H9 (cell line): ENCODE data around the gene SMIM36. TPM values are rescaled to one million over a fixed set of nuclear protein-coding genes. Genes with fewer than 3 reads are reported as not detected.

Source experiments
- DNase-seq: peaks from one replicate; pipeline ENCODE4 v3.0.0-alpha.2; 2017
- H2AFZ ChIP-seq: one replicate; pipeline ENCODE4 v1.6.1; 2013; ENCODE audit warnings: mild to moderate bottlenecking, low read length, control low read depth, moderate library complexity
- H2AK5ac ChIP-seq: 2 replicates; pipeline ENCODE4 v1.6.1; 2013; ENCODE audit warnings: low read length, control low read depth, mixed read lengths; ENCODE audit not compliant: insufficient read length
- H2BK120ac ChIP-seq: one replicate; pipeline ENCODE4 v1.6.1; 2013; ENCODE audit warnings: low read depth, mild to moderate bottlenecking, low read length, control low read depth, inconsistent platforms; ENCODE audit not compliant: poor library complexity, severe bottlenecking
- H2BK12ac ChIP-seq: 2 replicates; pipeline ENCODE4 v1.6.1; 2013; ENCODE audit warnings: low read length, control low read depth, mixed read lengths, low read depth; ENCODE audit not compliant: insufficient read length
- H2BK15ac ChIP-seq: 2 replicates; pipeline ENCODE4 v1.6.1; 2013; ENCODE audit warnings: low read depth, low read length, control low read depth
- H2BK20ac ChIP-seq: one replicate; pipeline ENCODE4 v1.6.1; 2013; ENCODE audit warnings: low read depth, mild to moderate bottlenecking, low read length, control low read depth, inconsistent platforms; ENCODE audit not compliant: poor library complexity, severe bottlenecking
- H2BK5ac ChIP-seq: 2 replicates; pipeline ENCODE4 v1.6.1; 2013; ENCODE audit warnings: low read length, control low read depth, mixed read lengths; ENCODE audit not compliant: insufficient read length
- H3K14ac ChIP-seq: 2 replicates; pipeline ENCODE4 v1.6.1; 2013; ENCODE audit warnings: low read length, control low read depth; ENCODE audit not compliant: insufficient read depth
- H3K18ac ChIP-seq: 2 replicates; pipeline ENCODE4 v1.6.1; 2013; ENCODE audit warnings: low read depth, mild to moderate bottlenecking, mixed read lengths, low read length, control low read depth; ENCODE audit not compliant: insufficient read length
- H3K23ac ChIP-seq: 2 replicates; pipeline ENCODE4 v1.6.1; 2013; ENCODE audit warnings: low read length, control low read depth, mixed read lengths, low read depth; ENCODE audit not compliant: insufficient read length
- H3K23me2 ChIP-seq: 2 replicates; pipeline ENCODE4 v1.6.1; 2013; ENCODE audit warnings: low read depth, mild to moderate bottlenecking, mixed read lengths, low read length, control low read depth; ENCODE audit not compliant: insufficient read length, poor library complexity, severe bottlenecking
- H3K27ac ChIP-seq: 2 replicates; pipeline ENCODE4 v1.5.1; 2013; ENCODE audit warnings: low read length, control low read depth, mixed read lengths, low read depth; ENCODE audit not compliant: insufficient read length
- H3K27me3 ChIP-seq: 2 replicates; pipeline ENCODE4 v1.6.1; 2013; ENCODE audit warnings: low read length, control low read depth, inconsistent platforms; ENCODE audit not compliant: insufficient read depth
- H3K4ac ChIP-seq: 2 replicates; pipeline ENCODE4 v1.6.1; 2013; ENCODE audit warnings: low read depth, mild to moderate bottlenecking, control low read depth, inconsistent platforms, low read length, moderate library complexity
- H3K4me1 ChIP-seq: 2 replicates; pipeline ENCODE4 v1.6.1; 2013; ENCODE audit warnings: low read length, control low read depth, inconsistent platforms; ENCODE audit not compliant: insufficient read depth
- H3K4me2 ChIP-seq: 2 replicates; pipeline ENCODE4 v1.6.1; 2013; ENCODE audit warnings: low read length, control low read depth, mixed read lengths; ENCODE audit not compliant: insufficient read length, insufficient read depth
- H3K56ac ChIP-seq: 2 replicates; pipeline ENCODE4 v1.6.1; 2013; ENCODE audit warnings: low read depth, mild to moderate bottlenecking, mixed read lengths, low read length, control low read depth; ENCODE audit not compliant: insufficient read length
- H3K79me1 ChIP-seq: 2 replicates; pipeline ENCODE4 v1.6.1; 2013; ENCODE audit warnings: low read depth, mild to moderate bottlenecking, moderate library complexity, low read length, control low read depth, inconsistent platforms; ENCODE audit not compliant: insufficient read depth, poor library complexity, severe bottlenecking
- H3K79me2 ChIP-seq: 2 replicates; pipeline ENCODE4 v1.6.1; 2013; ENCODE audit warnings: low read length, control low read depth, inconsistent platforms; ENCODE audit not compliant: insufficient read depth
- H3K9ac ChIP-seq: 2 replicates; pipeline ENCODE4 v1.6.1; 2013; ENCODE audit warnings: low read length, control low read depth, mixed read lengths; ENCODE audit not compliant: insufficient read length; ENCODE audit errors: extremely low read depth
- H3K9me3 ChIP-seq: one replicate; pipeline ENCODE4 v1.6.1; 2013; ENCODE audit warnings: low read depth, low read length, inconsistent platforms; ENCODE audit not compliant: control insufficient read depth
- H3T11ph ChIP-seq: one replicate; pipeline ENCODE4 v1.6.1; 2013; ENCODE audit warnings: mild to moderate bottlenecking, low read length, control low read depth, inconsistent platforms
- H4K20me1 ChIP-seq: one replicate; pipeline ENCODE4 v1.6.1; 2013; ENCODE audit not compliant: control insufficient read depth, insufficient read length, insufficient read depth
- H4K5ac ChIP-seq: 2 replicates; pipeline ENCODE4 v1.6.1; 2013; ENCODE audit warnings: low read depth, mild to moderate bottlenecking, mixed read lengths, low read length, control low read depth; ENCODE audit not compliant: insufficient read length
- H4K8ac ChIP-seq: replicated peaks from 2 replicates; pipeline ENCODE4 v1.6.1; 2013; ENCODE audit warnings: low read length, control low read depth, mixed read lengths, low read depth; ENCODE audit not compliant: insufficient read length
- H4K91ac ChIP-seq: 2 replicates; pipeline ENCODE4 v1.6.1; 2013; ENCODE audit warnings: low read depth, mild to moderate bottlenecking, moderate library complexity, mixed read lengths, low read length, control low read depth; ENCODE audit not compliant: insufficient read length
- H3K27ac Mint-ChIP-seq, 3 experiments: 2 replicates in 2 of 3; 3 replicates in 1 of 3; pipeline ENCODE4 v1.8.0; 2020 to 2021; ENCODE audit warnings: mixed read lengths in 3 of 3, mild to moderate bottlenecking in 1 of 3, moderate library complexity in 1 of 3
- H3K27me3 Mint-ChIP-seq: 2 replicates; pipeline ENCODE4 v1.8.0; 2021; ENCODE audit warnings: low read depth, mild to moderate bottlenecking, moderate library complexity, mixed read lengths
- H3K36me3 Mint-ChIP-seq, 3 experiments: 2 replicates in 2 of 3; 3 replicates in 1 of 3; pipeline ENCODE4 v1.8.0; 2020 to 2021; ENCODE audit warnings: low read depth in 3 of 3, mixed read lengths in 3 of 3; ENCODE audit not compliant: insufficient read depth in 1 of 3
- H3K4me1 Mint-ChIP-seq, 2 experiments: 2 replicates each; pipeline ENCODE4 v1.8.0; 2020; ENCODE audit warnings: mixed read lengths in 2 of 2
- H3K4me3 Mint-ChIP-seq, 2 experiments: 2 replicates in 1 of 2; 3 replicates in 1 of 2; pipeline ENCODE4 v1.8.0; 2020 to 2021; ENCODE audit warnings: mild to moderate bottlenecking in 2 of 2, mixed read lengths in 2 of 2, moderate library complexity in 1 of 2
- H3K9me3 Mint-ChIP-seq, 2 experiments: 2 replicates in 1 of 2; 3 replicates in 1 of 2; pipeline ENCODE4 v1.8.0; 2020; ENCODE audit warnings: mild to moderate bottlenecking in 2 of 2, mixed read lengths in 2 of 2, moderate library complexity in 1 of 2
- CTCF ChIP-seq: fragments of 200-600 bp; sonication (generic); conservative IDR thresholded peaks from 3 replicates; pipeline ENCODE4 v1.8.0; 2021; ENCODE audit warnings: antibody characterized with exemption, mild to moderate bottlenecking
- total RNA-seq: library from RNA; stranded (reverse); gene quantifications from 2 replicates; pipeline ENCODE4 v1.2.1, GENCODE V29; 2021

The SMIM36 gene
- total RNA-seq, 1 experiment from 2014 or later, result not detected

- H2BK20ac ChIP-seq, result no peak overlapping the region
- Mint-ChIP-seq H3K36me3 (no peaks in the 10 kb centered on the region), H3K9me3 (peaks cover 0 to under 1% of the 10 kb centered on the region in 2 experiments; a peak in 2 of 5 replicates), H3K27ac (no peak overlapping the region), H3K4me3 (no peak overlapping the region), H3K4me1 (peaks cover 15 to 18% of the 10 kb centered on the region in 2 experiments), H3K27me3 (no peaks in the 10 kb centered on the region; the same call in 1 of the 2 replicates)
- H2BK12ac ChIP-seq, result no peak overlapping the region
- TF ChIP-seq CTCF, result no peak
- H3K4ac ChIP-seq, result no peak overlapping the region
- no peak for DNase-seq
- no peaks in the 10 kb centered on the region for H3K23me2 ChIP-seq
- no peaks in the 10 kb centered on the region for H3K4me1 ChIP-seq
- no peaks in the 10 kb centered on the region for H3K79me2 ChIP-seq
- no peak overlapping the region for H2BK15ac ChIP-seq
- no peak overlapping the region for H4K91ac ChIP-seq
- no peak overlapping the region for H3K18ac ChIP-seq
- H3K79me1 ChIP-seq, result no peaks in the 10 kb centered on the region
- no peaks in the 10 kb centered on the region for H3K27me3 ChIP-seq
- no peak overlapping the region for H3K14ac ChIP-seq
- no peak overlapping the region for H2AK5ac ChIP-seq
- no peak overlapping the region for H2BK5ac ChIP-seq
- no peak overlapping the region for H3K27ac ChIP-seq
- H4K5ac ChIP-seq, result no peak overlapping the region
- H2AFZ ChIP-seq, result no peak overlapping the region
- H3T11ph ChIP-seq, result no peak overlapping the region
- H3K9me3 ChIP-seq, result no peaks in the 10 kb centered on the region
- no peak overlapping the region for H3K4me2 ChIP-seq
- no peak overlapping the region for H2BK120ac ChIP-seq
- H3K23ac ChIP-seq, result no peak overlapping the region
- H4K8ac ChIP-seq, result no peak overlapping the region
- H3K56ac ChIP-seq, result no peak overlapping the region
- no peak overlapping the region for H3K9ac ChIP-seq
- no peaks in the 10 kb centered on the region for H4K20me1 ChIP-seq
Measured at GRCh38 chr17:55480631-55481315, 30.5 kb downstream of the SMIM36 start.
